GM19468 (cell line): ENCODE measurements around the gene RBBP6.
A peak's percentile ranks its signal among the peaks of the same experiment; 100 is the strongest.
"Not testable (repeated sequence)": the region's sequence is repeated elsewhere in the genome, so short reads cannot be mapped to it uniquely, and the experiment has no call there.

Source experiments
- ATAC-seq: cut with Tn5 transposase; IDR thresholded peaks from one replicate; pipeline ENCODE4 v1.9.1; 2021; ENCODE audit warnings: mild to moderate bottlenecking, moderate library complexity, moderate number of reproducible peaks; ENCODE audit not compliant: unreplicated experiment; ENCODE audit errors: extremely low read depth

RBBP6 gene, protein sequence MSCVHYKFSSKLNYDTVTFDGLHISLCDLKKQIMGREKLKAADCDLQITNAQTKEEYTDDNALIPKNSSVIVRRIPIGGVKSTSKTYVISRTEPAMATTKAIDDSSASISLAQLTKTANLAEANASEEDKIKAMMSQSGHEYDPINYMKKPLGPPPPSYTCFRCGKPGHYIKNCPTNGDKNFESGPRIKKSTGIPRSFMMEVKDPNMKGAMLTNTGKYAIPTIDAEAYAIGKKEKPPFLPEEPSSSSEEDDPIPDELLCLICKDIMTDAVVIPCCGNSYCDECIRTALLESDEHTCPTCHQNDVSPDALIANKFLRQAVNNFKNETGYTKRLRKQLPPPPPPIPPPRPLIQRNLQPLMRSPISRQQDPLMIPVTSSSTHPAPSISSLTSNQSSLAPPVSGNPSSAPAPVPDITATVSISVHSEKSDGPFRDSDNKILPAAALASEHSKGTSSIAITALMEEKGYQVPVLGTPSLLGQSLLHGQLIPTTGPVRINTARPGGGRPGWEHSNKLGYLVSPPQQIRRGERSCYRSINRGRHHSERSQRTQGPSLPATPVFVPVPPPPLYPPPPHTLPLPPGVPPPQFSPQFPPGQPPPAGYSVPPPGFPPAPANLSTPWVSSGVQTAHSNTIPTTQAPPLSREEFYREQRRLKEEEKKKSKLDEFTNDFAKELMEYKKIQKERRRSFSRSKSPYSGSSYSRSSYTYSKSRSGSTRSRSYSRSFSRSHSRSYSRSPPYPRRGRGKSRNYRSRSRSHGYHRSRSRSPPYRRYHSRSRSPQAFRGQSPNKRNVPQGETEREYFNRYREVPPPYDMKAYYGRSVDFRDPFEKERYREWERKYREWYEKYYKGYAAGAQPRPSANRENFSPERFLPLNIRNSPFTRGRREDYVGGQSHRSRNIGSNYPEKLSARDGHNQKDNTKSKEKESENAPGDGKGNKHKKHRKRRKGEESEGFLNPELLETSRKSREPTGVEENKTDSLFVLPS (N-terminal part only)

DNA sequence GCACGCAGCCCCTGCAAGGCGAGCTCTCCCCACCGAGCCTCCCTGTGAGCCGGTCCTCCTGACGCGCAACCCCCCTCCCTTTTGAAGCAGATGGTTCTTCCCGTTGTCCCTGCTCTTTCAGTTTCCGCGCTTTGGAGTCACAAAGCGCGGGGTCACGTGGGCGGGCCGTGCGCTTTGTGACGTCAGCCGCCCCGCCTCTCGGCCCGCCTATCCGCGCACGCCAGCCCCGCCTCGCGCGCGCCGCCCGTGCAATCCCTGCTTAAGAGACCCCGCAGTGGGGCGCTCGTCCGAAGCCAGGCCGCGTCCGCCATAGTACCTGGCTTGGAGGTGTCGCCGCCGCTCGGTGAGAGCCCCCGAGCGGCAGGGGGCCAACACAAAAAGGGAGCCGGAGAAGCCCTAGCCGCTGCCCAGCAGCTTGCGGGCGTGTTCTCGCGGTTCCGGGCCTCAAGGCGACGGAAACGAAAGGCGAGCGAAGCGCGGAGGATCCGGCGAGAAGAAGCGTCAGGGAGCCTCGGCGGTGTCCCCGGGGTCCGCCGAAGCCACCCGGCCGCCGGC lies at the start of gene RBBP6:
TSS of gene RBBP6 (plus strand) at position 272 of the 555 bp plus-strand sequence. CDS start 1,061 bp downstream, outside the sequence.
- peak; percentile 85 for ATAC-seq

DNA sequence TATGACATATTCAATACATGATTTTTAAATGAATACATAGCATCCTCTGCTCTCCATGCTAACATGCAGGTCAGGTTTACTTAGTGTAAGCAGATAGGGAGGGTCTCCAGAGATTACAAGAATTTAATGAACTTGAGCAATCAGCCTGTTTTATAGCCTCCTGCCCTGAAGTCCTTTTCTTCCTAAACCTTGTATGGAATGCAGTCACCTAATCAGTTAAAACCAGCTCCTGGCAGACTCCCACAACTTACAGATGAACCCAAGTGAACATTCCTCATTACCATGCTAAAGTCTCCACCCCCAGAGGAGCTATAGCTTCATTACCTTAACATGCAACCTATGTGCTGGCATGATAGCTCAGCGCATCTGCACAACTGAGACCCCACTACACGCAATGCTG lies 48.5 kb upstream of the RBBP6 start:
- no peak for ATAC-seq

DNA sequence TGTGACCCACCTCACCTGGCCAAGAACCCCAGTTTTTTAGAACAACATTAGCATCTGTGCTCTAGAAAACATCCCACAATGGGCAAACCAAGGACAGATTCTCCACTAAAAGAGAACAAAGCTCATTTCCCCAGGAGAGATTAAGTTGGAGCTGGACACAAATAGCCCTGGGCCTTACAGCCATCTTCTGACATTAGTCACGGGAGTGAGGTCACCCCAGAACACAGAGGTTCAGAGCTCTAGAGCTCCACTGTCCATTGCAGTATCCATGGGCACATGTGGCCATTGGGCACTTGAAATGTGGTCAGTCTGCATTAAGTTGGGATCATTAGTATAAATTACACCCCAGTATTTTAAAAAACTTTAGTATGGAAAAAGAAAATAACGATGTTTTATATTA lies 47.6 kb upstream of the RBBP6 start:
- no peak for ATAC-seq

DNA sequence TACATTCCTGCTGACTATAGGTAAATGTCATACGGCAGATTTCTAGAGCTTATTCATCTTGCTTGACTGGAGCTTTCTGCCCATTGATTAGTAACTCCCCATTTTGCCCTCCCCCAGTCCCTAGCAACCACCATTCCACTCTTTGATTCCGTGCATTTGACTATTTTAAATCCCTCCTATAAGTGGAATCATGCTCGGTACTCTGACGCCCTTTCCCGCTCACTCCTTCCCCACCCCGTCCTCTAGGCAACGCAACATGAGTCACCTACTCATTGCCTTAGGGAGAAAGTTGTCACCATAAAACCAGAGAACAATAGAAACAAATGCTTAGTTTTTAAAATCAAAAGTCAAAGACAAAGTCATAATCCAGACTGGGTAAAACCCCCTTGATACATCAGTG lies 45.5 kb upstream of the RBBP6 start:
- ATAC-seq: no peak

DNA sequence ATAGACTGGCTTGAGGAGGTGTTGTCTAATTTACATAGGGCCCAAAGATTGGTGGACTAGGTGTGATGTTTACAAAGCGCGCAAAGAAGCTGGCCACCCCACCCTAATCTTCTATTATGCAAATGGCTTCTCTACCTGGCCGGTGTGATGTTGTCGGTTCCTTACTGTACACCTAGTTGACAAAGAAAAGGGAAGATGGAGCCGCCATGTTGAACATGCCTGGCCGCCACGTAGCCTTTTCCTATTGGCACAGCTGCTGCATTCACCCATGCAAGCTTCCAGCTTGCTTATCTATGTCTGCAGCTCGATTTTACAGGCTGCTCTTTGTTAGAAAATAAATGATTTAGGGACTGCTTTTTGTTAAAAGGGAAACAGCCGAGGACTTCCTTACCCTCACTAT lies 44.2 kb upstream of the RBBP6 start:
- ATAC-seq: not testable (repeated sequence)

DNA sequence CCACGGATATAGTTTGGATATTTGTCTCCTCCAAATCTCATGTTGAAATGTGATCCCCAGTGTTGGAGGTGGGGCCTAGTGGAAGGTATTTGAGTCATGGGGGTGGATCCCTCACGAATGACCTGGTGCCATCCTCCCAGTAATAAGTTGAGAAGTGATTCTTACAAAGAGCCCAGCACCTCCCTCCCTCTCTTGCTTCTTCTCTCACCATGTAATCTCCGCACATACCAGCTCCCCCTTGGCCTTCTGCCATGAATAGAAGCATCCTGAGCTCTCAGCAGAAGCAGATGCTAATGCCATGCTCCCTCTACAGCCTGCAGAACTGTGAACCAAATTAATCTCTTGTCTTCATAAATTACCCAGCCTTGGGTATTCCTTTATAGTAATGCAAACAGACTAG lies 41.9 kb upstream of the RBBP6 start:
- ATAC-seq: no peak

DNA sequence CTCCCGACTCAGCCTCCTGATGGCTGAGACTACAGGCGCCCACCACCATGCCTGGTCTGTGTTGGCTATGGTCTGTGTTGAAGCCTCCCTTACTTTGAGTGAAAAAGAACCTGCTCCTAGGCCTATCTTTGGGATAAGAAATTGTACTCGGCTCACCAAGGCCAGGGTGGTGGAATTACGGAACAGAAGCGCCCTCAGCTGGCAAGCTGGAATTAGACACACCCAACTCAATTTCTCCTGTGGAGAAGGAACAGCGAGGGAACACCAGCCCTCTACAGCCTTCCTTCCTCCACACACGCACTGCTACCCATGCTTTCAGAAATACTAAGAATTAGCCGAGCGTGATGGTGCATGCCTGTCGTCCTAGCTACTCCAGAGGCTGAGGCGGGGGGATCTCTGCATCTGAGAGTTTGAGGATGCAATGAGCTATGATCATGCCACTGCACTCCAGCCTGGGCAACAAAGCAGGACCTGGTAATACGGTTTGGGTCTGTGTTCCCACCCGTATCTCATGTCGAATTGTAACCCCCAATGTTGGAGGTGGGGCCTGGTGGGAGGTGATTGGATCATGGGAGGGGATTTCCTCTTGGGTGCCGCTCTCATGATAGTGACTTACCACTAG lies 40.1 kb upstream of the RBBP6 start:
- ATAC-seq: no peak

DNA sequence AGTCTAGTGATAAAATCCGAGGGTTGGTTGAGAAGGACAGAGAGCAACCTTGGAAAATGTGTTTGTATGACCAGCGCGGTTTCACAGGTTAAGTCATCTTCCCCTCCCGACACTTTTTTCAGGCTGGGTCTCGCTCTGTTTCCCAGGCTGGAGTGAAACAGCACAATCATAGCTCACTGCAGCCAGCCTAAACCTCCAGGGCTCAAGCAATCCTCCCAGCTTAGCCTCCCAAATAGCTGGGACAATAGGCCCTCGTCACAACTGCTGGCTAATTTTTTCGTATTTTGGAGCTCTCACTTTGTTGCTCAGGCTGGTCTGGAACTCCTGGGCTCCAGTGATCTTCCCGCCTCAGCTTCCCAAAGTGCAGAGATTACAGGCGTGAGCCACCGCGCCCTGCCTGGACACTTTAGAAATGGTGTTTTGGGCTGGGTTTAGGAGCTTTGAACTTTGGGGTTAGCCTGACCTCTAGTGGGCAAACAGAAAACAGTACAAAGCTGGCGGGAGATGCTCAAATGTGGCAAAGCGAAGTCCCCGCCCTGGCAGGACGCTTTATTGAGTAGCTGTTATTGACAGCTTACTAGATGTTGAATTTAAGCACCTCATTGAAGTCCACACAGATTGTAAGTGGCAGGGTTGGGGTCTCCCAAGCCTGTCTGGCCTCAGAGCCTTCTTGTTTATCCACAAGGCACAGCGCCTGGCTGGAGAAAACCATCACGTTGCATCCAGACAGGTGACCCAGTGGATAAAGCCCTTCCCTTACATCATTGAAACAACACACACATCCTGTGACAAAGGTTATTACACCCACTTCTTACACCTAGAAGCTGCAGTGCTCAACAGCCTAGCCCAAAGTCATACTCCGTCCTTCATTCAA lies 34.7 kb upstream of the RBBP6 start:
- ATAC-seq: no peak

DNA sequence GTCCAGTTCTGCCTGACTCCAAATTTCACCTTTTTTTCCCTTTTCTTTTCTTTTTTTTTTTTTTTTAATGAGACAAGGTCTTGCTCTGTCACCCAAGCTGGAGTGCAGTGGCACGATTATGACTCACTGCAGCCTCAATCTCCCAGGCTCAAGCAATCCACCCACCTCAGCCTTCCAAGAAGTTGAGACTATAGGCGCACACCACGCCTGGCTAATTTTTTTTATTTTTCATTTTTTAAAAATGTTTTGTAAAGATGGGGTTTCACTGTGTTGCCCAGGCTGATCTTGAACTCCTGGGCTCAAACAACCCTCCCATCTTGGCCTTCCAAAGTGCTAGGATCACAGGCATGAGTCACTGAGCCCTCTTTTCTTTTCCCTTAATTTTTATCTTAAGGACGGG lies 33.4 kb upstream of the RBBP6 start:
- no peak for ATAC-seq

DNA sequence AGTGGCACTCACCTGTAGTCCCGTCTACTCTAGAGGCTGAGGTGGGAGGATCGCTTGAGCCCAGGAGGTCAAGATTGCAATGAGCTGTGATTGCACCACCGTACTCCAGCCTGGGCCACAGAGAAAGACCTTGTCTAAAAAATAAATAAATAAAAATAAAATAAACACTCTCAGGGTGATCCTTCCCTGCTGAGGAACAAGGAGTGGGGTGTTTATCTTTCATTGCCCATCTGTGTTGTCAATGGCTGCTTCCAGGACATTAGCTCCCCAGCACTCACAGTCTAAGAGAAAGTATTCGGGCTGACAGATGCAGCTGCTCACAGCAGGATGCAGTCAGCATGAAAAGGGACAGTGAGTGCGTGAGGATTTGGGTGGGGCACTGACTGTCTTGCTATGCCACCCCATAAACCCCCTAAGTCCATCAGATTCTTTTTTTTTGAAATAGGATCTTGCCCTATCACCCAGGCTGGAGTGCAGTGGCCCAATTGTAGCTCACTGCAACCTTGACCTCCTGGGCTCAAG lies 31.3 kb upstream of the RBBP6 start:
- no peak for ATAC-seq

DNA sequence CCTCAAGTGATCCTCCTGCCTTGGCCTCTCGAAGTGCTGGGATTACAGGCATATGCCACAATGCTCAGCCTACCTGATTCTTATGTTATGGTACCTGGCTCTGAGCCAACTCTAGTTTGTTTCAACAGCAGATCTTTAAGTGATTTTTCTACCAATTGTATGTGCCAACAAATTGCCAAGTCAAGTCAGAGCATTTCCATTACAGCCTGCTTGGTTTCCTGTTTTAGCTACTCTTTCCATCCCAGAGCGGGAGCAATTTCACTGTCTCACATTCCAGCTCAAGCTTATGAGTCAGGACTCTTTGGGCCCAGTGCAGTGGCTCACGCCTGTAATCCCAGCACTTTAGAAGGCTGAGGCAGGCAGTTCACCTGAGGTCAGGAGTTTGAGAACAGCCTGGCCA lies 30.8 kb upstream of the RBBP6 start:
- ATAC-seq: no peak

DNA sequence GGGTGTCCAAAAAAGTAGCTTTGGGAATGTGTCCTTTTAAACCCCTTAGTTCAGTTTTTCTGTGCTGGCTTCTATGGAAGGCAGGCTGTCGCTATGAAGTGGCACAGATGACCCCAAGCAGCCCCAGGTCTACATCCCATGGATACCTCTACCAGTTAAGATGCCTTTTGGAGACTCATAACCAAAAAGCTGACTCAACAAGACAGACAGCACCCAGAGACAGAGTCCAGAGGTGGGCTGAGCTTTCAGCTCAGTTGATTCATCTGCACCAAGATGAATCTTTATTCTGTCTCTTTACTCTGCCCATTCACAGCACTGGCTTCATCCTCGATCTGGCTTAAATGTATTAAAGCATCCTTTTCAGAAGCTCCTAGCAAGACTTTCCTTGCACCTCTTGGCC lies 29.8 kb upstream of the RBBP6 start:
- ATAC-seq: no peak

DNA sequence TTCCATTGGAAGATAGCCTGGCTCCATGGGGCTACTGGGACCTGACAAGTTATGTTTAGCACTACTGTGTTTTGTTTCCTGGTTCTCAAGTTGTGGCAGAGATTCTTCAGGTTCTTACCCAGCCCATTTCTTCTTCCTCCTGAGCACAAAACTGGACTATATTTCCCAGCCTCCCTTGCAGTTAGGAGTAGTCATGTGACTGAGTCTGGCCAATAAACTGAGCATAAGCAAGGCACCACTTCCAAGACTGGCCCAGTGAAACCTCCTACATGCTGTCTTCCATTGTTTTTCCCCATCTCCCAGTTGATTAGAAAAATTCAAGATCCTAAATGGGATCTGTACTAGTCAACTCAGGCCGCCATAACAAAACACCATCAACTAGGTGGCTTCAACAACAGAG lies 28.2 kb upstream of the RBBP6 start:
- no peak for ATAC-seq

DNA sequence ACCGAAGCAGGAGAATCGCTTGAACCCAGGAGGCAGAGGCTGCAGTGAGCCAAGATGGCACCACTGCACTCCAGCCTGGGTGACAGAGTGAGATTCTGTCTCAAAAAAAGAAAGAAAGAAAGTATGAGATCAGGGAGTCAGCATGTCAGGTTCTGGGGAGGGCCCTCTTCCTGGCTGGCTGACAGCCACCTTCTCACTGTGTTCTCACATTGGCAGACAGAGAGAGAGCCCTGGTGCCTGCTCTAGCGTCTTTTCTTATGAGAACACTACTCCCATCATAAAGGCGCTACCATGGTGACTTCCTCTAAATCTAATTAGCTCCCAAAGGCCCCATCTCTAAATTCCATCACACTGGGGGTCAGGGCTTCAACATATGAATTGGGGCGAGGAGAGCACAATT lies 27.6 kb upstream of the RBBP6 start:
- no peak for ATAC-seq

DNA sequence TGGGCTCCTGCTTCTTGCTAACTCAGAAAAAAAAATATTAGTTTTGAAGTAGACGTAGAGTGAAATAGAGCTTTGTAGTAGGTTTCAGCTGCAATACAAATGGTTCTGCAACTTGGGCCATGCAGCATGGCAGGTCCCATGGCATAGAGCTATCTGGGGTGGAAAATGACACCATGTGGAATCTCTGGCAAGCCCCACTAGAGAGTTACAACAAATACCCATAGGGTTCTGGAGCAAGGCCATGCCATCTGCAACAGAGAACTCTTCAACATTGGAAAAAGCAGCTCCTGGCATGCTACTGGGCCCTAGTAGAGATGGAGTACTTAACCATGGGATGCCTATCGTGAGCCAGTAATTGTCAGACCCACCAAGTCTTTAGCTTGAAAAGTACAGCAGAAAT lies 25.3 kb upstream of the RBBP6 start:
- ATAC-seq: no peak

DNA sequence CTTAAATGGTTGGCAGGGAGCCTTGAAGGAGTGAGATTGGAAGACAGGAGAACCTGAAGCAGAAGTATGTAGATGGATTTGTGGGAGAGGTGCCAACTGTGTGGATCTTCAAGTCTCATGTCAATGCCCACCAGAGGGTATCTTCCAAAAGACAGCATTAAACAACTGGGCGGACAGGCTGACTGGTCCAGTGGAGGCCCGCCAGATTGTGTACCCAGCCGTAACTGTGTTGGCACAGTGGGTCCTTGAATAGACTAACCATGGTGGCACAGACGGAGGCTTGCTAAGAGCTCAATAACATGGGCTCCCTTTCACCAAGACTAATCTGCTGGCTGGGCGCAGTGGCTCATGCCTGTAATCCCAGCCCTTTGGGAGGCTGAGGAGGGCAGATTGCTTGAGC lies 24.2 kb upstream of the RBBP6 start:
- ATAC-seq: no peak

DNA sequence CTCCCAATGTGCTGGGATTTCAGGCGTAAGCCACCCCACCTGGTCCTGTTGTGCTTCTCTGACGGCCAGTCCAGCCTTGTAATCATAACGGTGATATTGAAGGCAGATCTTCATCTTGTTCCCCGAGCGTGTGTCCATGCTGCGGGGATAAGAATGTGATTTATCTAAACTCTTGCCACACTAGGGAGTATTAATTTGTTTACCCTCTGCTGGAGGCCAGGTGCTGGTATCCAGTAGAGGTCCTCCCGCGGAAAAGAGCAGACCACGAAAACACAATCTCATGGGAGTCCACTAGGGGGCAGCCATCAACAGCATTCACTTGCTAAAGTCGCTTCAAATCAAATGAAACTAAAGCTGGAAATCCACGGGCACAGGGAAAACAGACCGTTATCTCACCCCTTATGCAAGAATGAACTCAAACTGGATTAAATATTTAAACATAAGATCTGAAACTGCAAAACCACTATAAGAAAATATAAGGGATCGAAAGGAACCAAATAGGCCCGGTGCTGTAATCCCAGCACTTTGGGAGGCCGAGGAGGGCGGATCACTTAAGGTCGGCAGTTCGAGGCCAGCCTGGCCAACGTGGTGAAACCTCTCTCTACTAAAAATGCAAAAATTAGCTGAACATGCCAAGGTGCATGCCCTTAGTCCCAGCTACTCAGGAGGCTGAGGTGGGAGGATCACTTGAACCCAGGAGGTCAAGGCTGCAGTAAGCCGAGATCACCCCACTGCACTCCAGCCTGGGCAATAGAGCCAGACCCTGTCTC lies 22.3 kb upstream of the RBBP6 start:
- ATAC-seq: no peak

DNA sequence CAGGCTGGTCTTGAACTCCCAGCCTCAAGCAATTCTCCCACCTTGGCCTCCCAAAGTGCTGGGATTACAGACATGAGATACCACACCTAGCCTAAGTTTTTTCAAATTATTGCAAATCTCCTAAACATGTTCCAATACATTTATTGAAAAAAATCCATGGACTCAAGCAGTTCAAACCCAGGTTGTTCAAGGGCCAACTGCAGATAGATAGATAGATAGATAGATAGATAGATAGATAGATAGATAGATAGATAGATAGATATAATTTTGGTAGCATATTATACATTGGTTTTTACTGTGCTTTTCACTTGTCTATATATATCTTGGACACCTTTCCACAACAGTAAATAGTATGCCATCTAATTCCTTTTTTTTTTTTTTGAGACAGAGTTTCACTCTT lies 20.9 kb upstream of the RBBP6 start:
- no peak for ATAC-seq

DNA sequence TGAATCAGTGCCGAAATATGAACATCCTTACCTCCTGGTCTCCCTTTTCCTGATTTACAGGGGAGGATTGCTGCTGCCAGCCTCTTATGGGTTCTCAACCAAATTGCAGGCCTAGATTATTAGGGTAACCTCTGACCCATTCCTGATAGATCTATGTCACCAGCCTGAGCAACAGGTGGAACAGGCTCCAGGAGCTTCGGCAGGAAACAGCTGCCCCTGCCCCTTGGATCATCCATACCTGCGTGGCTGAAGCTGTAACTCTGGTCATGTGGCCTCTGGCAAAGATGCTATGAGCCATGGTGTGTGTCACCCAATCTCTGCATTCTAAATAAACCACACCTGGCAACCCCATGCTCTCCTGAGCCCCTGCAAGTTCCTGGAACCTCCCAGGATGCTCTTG lies 18.4 kb upstream of the RBBP6 start:
- ATAC-seq: no peak
